GM19397 (cell line): ENCODE data around the gene PCBD1.

Experiments
- ATAC-seq: cut with Tn5 transposase; IDR thresholded peaks from one replicate; pipeline ENCODE4 v1.9.1; 2021; ENCODE audit warnings: mild to moderate bottlenecking, moderate library complexity; ENCODE audit not compliant: unreplicated experiment

The PCBD1 gene

GRCh38 chr10:70905071-70906021 is 17.0 kb upstream of the PCBD1 start:
- ATAC-seq = no peak

GRCh38 chr10:70903262-70903921 is 15.0 kb upstream of the PCBD1 start:
- no peak for ATAC-seq

- no peak for ATAC-seq
These were observed 14.4 kb upstream of the PCBD1 start for GRCh38 chr10:70902661-70903261.

- ATAC-seq = no peak
These were observed 13.0 kb upstream of the PCBD1 start for GRCh38 chr10:70901276-70901878.

GRCh38 chr10:70899096-70899495 is 10.7 kb upstream of the PCBD1 start:
- ATAC-seq = no peak

- ATAC-seq = no peak
These were observed 10.3 kb upstream of the PCBD1 start for GRCh38 chr10:70898687-70899086.

- ATAC-seq = no peak
These were observed 8.2 kb upstream of the PCBD1 start for GRCh38 chr10:70896551-70896950.

- ATAC-seq = no peak
These were observed 6.1 kb upstream of the PCBD1 start for GRCh38 chr10:70894416-70894815.

- no peak for ATAC-seq
These were observed 5.1 kb upstream of the PCBD1 start for GRCh38 chr10:70893227-70894006.

- no peak for ATAC-seq
These were observed 4.3 kb upstream of the PCBD1 start for GRCh38 chr10:70892631-70893030.

GRCh38 chr10:70891627-70892026 is 3.3 kb upstream of the PCBD1 start:
- no peak for ATAC-seq

GRCh38 chr10:70890917-70891431 is 2.6 kb upstream of the PCBD1 start:
- no peak for ATAC-seq

- no peak for ATAC-seq
These were observed 926 bp upstream of the PCBD1 start for GRCh38 chr10:70889291-70889690.

- ATAC-seq = no peak
These were observed 1.3 kb downstream of the PCBD1 start for GRCh38 chr10:70886921-70887665.

- no peak for ATAC-seq
These were observed 2.1 kb downstream of the PCBD1 start for GRCh38 chr10:70885931-70886903.

GRCh38 chr10:70885481-70885880 is 2.9 kb downstream of the PCBD1 start:
- ATAC-seq = no peak

- no peak for ATAC-seq
These were observed 3.6 kb downstream of the PCBD1 start for GRCh38 chr10:70884741-70885140.

GRCh38 chr10:70880077-70880534 is 8.3 kb downstream of the PCBD1 start:
- ATAC-seq = no peak
